Loucy (cell line): Measurements from ENCODE around the gene DNMT3B.

Source experiments
- H2AFZ ChIP-seq: fragments of 200-600 bp; sonication (generic); 2 replicates; pipeline ENCODE4 v1.6.0; 2016; ENCODE audit warnings: antibody characterized with exemption, mild to moderate bottlenecking, low read length, moderate library complexity
- H3F3A ChIP-seq: fragments of 200-600 bp; 2 replicates; pipeline ENCODE4 v1.6.0; 2016; ENCODE audit warnings: antibody characterized with exemption, low read depth, mild to moderate bottlenecking
- H3K27me3 ChIP-seq: fragments of 200-600 bp; sonication (generic); 2 replicates; pipeline ENCODE4 v1.6.1; 2014; ENCODE audit warnings: low read length, mild to moderate bottlenecking; ENCODE audit not compliant: insufficient read depth, poor library complexity, severe bottlenecking
- H3K36me3 ChIP-seq: fragments of 200-600 bp; sonication (generic); 2 replicates; pipeline ENCODE4 v1.6.1; 2016; ENCODE audit warnings: low read length; ENCODE audit not compliant: insufficient read depth
- H3K4me1 ChIP-seq: fragments of 200-600 bp; sonication (generic); 2 replicates; pipeline ENCODE4 v1.5.1; 2014; ENCODE audit warnings: low read length, mild to moderate bottlenecking; ENCODE audit not compliant: insufficient read depth, poor library complexity, severe bottlenecking
- H3K4me2 ChIP-seq: fragments of 200-600 bp; sonication (generic); 2 replicates; pipeline ENCODE4 v1.6.0; 2014; ENCODE audit warnings: antibody characterized with exemption, low read length, low read depth, mild to moderate bottlenecking; ENCODE audit not compliant: poor library complexity, severe bottlenecking
- H3K4me3 ChIP-seq: fragments of 200-600 bp; sonication (generic); 2 replicates; pipeline ENCODE4 v1.5.1; 2014; ENCODE audit warnings: low read length, mild to moderate bottlenecking, mixed read lengths; ENCODE audit not compliant: poor library complexity, severe bottlenecking
- H3K79me2 ChIP-seq: fragments of 200-600 bp; sonication (generic); 2 replicates; pipeline ENCODE4 v1.6.1; 2014; ENCODE audit warnings: low read length; ENCODE audit not compliant: insufficient read depth
- H3K9ac ChIP-seq: fragments of 200-600 bp; sonication (generic); 2 replicates; pipeline ENCODE4 v1.6.0; 2014; ENCODE audit warnings: mild to moderate bottlenecking, low read depth, low read length, moderate library complexity; ENCODE audit not compliant: poor library complexity, severe bottlenecking
- H3K9me2 ChIP-seq: fragments of 200-600 bp; sonication (generic); replicated peaks from 2 replicates; pipeline ENCODE4 v1.6.1; 2016; ENCODE audit warnings: low read depth, low read length, mixed read lengths
- H3K9me3 ChIP-seq: fragments of 200-600 bp; sonication (generic); 2 replicates; pipeline ENCODE4 v1.6.1; 2014; ENCODE audit warnings: mild to moderate bottlenecking, antibody characterized with exemption, low read length, low read depth; ENCODE audit not compliant: insufficient read depth
- H4K20me1 ChIP-seq: fragments of 200-600 bp; sonication (generic); 2 replicates; pipeline ENCODE4 v1.6.0; 2014; ENCODE audit warnings: antibody characterized with exemption, low read length, mild to moderate bottlenecking; ENCODE audit not compliant: insufficient read depth, poor library complexity, severe bottlenecking
- EZH2phosphoT487 ChIP-seq: fragments of 200-600 bp; IDR thresholded peaks from 2 replicates; pipeline ENCODE4 v1.6.1; 2018; ENCODE audit warnings: antibody characterized with exemption, mild to moderate bottlenecking, moderate library complexity, borderline replicate concordance
- TF ChIP-seq, protein P1 (sequence below): fragments of 200-600 bp; sonication (generic); conservative IDR thresholded peaks from 2 replicates; pipeline ENCODE4 v1.5.1; 2014; ENCODE audit warnings: mild to moderate bottlenecking, antibody characterized with exemption, low read length

DNMT3B gene

GRCh38 chr20:32830437-32830836 lies 68.3 kb downstream of the DNMT3B start:
- Histone ChIP-seq H3K27me3 (no peaks in the 10 kb centered on the region), H3K9ac (no peak overlapping the region), H3F3A (0 out of 2 replicates have a peak, but pooled peaks cover 3% of the 10 kb centered on the region), H4K20me1 (peaks cover 71% of the 10 kb centered on the region), H3K4me3 (no peak overlapping the region), H3K9me2 (no peaks in the 10 kb centered on the region), H3K36me3 (peaks cover 82% of the 10 kb centered on the region), H2AFZ (no peak overlapping the region), H3K9me3 (no peaks in the 10 kb centered on the region), H3K4me1 (peaks cover 14% of the 10 kb centered on the region), H3K4me2 (no peak overlapping the region), H3K79me2 (peaks cover 95% of the 10 kb centered on the region)
- TF ChIP-seq EZH2phosphoT487: no peak

DNA sequence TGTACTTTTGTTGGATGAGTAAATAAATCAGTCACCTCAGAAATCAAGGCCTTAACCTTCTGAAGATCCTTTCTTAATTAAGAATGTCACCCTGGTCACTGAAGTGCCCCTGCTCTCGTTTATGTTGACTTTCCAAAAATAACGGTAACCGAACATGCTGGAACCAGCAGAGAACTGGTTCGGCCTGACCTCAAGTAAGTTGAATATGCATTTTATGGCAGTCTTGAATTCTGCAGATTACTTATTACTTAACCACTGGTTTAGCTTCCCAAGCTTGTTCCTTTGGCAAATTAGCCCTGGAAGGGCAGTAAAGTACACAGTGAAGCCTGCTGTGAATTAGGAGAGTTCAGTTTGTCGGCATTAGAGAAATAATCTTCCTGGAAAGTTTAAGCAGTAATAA lies 69.8 kb downstream of the DNMT3B start:
- no peak for TF ChIP-seq EZH2phosphoT487
- Histone ChIP-seq H3K9ac (no peak overlapping the region), H4K20me1 (peaks cover 67% of the 10 kb centered on the region), H3K27me3 (no peaks in the 10 kb centered on the region), H3F3A (0 out of 2 replicates have a peak, but pooled peaks cover 3% of the 10 kb centered on the region), H3K9me3 (no peaks in the 10 kb centered on the region), H3K79me2 (peaks cover 96% of the 10 kb centered on the region), H3K9me2 (no peaks in the 10 kb centered on the region), H3K4me3 (no peak overlapping the region), H3K4me2 (no peak overlapping the region), H2AFZ (no peak overlapping the region), H3K36me3 (peaks cover 85% of the 10 kb centered on the region), H3K4me1 (peaks cover 14% of the 10 kb centered on the region)

DNA sequence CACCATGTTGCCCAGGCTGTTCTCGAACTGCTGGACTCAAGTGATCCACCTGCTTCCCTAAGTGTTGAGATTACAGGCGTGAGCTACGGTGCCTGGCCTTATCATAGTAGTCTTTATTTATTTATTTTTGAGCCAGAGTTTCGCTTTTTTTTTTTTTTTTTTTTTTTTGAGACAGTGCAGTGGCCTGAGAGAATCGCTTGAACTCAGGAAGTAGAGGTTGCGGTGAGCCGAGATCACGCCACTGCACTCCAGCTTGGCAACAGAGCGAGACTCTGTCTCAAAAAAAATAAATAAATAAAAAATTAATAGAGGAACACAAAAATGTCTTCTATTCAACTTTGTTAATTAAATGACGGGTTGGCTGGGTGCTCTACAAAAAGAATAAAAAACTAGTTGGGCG lies 70.5 kb downstream of the DNMT3B start:
- H4K20me1 ChIP-seq: peaks cover 67% of the 10 kb centered on the region
- H3K9ac ChIP-seq: no peak overlapping the region
- no peaks in the 10 kb centered on the region for H3K27me3 ChIP-seq
- peaks cover 85% of the 10 kb centered on the region for H3K36me3 ChIP-seq
- H3K9me2 ChIP-seq: no peaks in the 10 kb centered on the region
- peaks cover 93% of the 10 kb centered on the region for H3K79me2 ChIP-seq
- H2AFZ ChIP-seq: no peak overlapping the region
- no peaks in the 10 kb centered on the region for H3K9me3 ChIP-seq
- H3K4me2 ChIP-seq: no peak overlapping the region
- H3K4me1 ChIP-seq: peaks cover 14% of the 10 kb centered on the region
- no peak overlapping the region for H3K4me3 ChIP-seq
- TF ChIP-seq, protein P1, sequence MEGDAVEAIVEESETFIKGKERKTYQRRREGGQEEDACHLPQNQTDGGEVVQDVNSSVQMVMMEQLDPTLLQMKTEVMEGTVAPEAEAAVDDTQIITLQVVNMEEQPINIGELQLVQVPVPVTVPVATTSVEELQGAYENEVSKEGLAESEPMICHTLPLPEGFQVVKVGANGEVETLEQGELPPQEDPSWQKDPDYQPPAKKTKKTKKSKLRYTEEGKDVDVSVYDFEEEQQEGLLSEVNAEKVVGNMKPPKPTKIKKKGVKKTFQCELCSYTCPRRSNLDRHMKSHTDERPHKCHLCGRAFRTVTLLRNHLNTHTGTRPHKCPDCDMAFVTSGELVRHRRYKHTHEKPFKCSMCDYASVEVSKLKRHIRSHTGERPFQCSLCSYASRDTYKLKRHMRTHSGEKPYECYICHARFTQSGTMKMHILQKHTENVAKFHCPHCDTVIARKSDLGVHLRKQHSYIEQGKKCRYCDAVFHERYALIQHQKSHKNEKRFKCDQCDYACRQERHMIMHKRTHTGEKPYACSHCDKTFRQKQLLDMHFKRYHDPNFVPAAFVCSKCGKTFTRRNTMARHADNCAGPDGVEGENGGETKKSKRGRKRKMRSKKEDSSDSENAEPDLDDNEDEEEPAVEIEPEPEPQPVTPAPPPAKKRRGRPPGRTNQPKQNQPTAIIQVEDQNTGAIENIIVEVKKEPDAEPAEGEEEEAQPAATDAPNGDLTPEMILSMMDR: no peak
- no peak for TF ChIP-seq EZH2phosphoT487
- H3F3A ChIP-seq: 0 out of 2 replicates have a peak, but pooled peaks cover 3% of the 10 kb centered on the region

DNA sequence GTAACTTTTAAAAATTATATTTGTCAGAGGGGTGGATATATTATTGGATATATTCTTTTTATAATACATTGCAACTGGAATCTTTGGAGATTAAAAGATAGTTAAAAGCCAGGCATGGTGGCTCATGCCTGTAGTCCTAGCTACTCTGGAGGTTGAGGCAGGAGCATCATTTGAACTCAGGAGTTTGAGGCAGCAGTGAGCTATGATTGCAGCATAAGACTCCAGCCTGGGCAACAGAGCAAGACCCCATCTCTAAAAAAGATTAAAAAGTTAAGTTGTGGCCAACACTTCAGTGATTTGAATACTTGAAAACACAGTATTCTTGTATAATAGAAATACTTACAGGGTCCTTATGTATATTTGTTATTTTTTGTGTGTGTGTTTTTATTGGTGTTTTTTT lies 72.8 kb downstream of the DNMT3B start:
- Histone ChIP-seq H3K4me1 (peaks cover 6% of the 10 kb centered on the region), H3K27me3 (no peaks in the 10 kb centered on the region), H3K9me3 (no peaks in the 10 kb centered on the region), H3K9me2 (no peaks in the 10 kb centered on the region), H3K36me3 (peaks cover 87% of the 10 kb centered on the region), H3K9ac (no peak overlapping the region), H3F3A (no peaks in the 10 kb centered on the region), H4K20me1 (peaks cover 46% of the 10 kb centered on the region), H3K4me3 (no peak overlapping the region), H3K79me2 (peaks cover 76% of the 10 kb centered on the region), H3K4me2 (no peak overlapping the region), H2AFZ (no peak overlapping the region)
- TF ChIP-seq EZH2phosphoT487: no peak
- TF ChIP-seq, protein P1: no peak
